ENCODE data around the gene PHLPP1.
"Not testable (repeated sequence)": the region's sequence is repeated elsewhere in the genome, so short reads cannot be mapped to it uniquely, and the experiment has no call there.

Gene PHLPP1

GRCh38 chr18:62894681-62895390 is 179.5 kb downstream of the PHLPP1 start:
- Mint-ChIP-seq H3K9me3 (no peaks in the 10 kb centered on the region), H3K4me3 (no peak overlapping the region), H3K4me1 (ENCODE audit: low read depth) (peaks cover 5% of the 10 kb centered on the region), H3K36me3 (ENCODE audit: low read depth) (peaks cover 11% of the 10 kb centered on the region), H3K27me3 (ENCODE audit: low read depth) (no peaks in the 10 kb centered on the region), H3K27ac (no peak overlapping the region)

GRCh38 chr18:62897153-62897552 is 181.8 kb downstream of the PHLPP1 start:
- H3K27me3 Mint-ChIP-seq (ENCODE audit: low read depth), result no peaks in the 10 kb centered on the region
- H3K36me3 Mint-ChIP-seq (ENCODE audit: low read depth), result peaks cover 11% of the 10 kb centered on the region
- H3K27ac Mint-ChIP-seq, result no peak overlapping the region
- peaks cover 5% of the 10 kb centered on the region for H3K4me1 Mint-ChIP-seq (ENCODE audit: low read depth)
- H3K9me3 Mint-ChIP-seq, result no peaks in the 10 kb centered on the region
- H3K4me3 Mint-ChIP-seq, result no peak overlapping the region

- Mint-ChIP-seq H3K4me1 (ENCODE audit: low read depth) (peaks cover 5% of the 10 kb centered on the region), H3K36me3 (ENCODE audit: low read depth) (peaks cover 15% of the 10 kb centered on the region), H3K27ac (peak overlapping the region; percentile 34), H3K9me3 (no peaks in the 10 kb centered on the region), H3K27me3 (ENCODE audit: low read depth) (no peaks in the 10 kb centered on the region), H3K4me3 (no peak overlapping the region)
Measured at GRCh38 chr18:62898359-62898758, 183.0 kb downstream of the PHLPP1 start.

GRCh38 chr18:62899534-62899933 is 184.2 kb downstream of the PHLPP1 start:
- Mint-ChIP-seq H3K27me3 (ENCODE audit: low read depth) (no peaks in the 10 kb centered on the region), H3K9me3 (no peaks in the 10 kb centered on the region), H3K27ac (no peak overlapping the region), H3K4me1 (ENCODE audit: low read depth) (peaks cover 5% of the 10 kb centered on the region), H3K36me3 (ENCODE audit: low read depth) (peaks cover 15% of the 10 kb centered on the region), H3K4me3 (no peak overlapping the region)

GRCh38 chr18:62900132-62900883 is 185.0 kb downstream of the PHLPP1 start:
- Mint-ChIP-seq H3K27me3 (ENCODE audit: low read depth) (no peaks in the 10 kb centered on the region), H3K36me3 (ENCODE audit: low read depth) (peaks cover 15% of the 10 kb centered on the region), H3K4me1 (ENCODE audit: low read depth) (peaks cover 5% of the 10 kb centered on the region)

GRCh38 chr18:62902776-62903175 is 187.4 kb downstream of the PHLPP1 start:
- no peak overlapping the region for H3K4me3 Mint-ChIP-seq
- peaks cover 8% of the 10 kb centered on the region for H3K36me3 Mint-ChIP-seq (ENCODE audit: low read depth)
- H3K27me3 Mint-ChIP-seq (ENCODE audit: low read depth), result no peaks in the 10 kb centered on the region
- no peaks in the 10 kb centered on the region for H3K9me3 Mint-ChIP-seq
- peaks cover 5% of the 10 kb centered on the region for H3K4me1 Mint-ChIP-seq (ENCODE audit: low read depth)
- no peak overlapping the region for H3K27ac Mint-ChIP-seq

More at GRCh38 chr18:62900132-62900883, 185.0 kb downstream of the PHLPP1 start:
- no peak overlapping the region for H3K27ac Mint-ChIP-seq
- H3K4me3 Mint-ChIP-seq, result no peak overlapping the region
- no peaks in the 10 kb centered on the region for H3K9me3 Mint-ChIP-seq

GRCh38 chr18:62904396-62905285 is 189.3 kb downstream of the PHLPP1 start:
- Mint-ChIP-seq H3K36me3 (ENCODE audit: low read depth) (peaks cover 4% of the 10 kb centered on the region), H3K27me3 (ENCODE audit: low read depth) (no peaks in the 10 kb centered on the region), H3K4me1 (ENCODE audit: low read depth) (no peaks in the 10 kb centered on the region), H3K27ac (no peak overlapping the region), H3K4me3 (no peak overlapping the region), H3K9me3 (no peaks in the 10 kb centered on the region)

GRCh38 chr18:62912885-62913284 is 197.5 kb downstream of the PHLPP1 start:
- peaks cover 8% of the 10 kb centered on the region for H3K36me3 Mint-ChIP-seq (ENCODE audit: low read depth)
- H3K27ac Mint-ChIP-seq, result no peak overlapping the region
- no peaks in the 10 kb centered on the region for H3K27me3 Mint-ChIP-seq (ENCODE audit: low read depth)
- peaks cover 4% of the 10 kb centered on the region for H3K9me3 Mint-ChIP-seq
- no peaks in the 10 kb centered on the region for H3K4me1 Mint-ChIP-seq (ENCODE audit: low read depth)
- no peak overlapping the region for H3K4me3 Mint-ChIP-seq

- H3K4me1 Mint-ChIP-seq (ENCODE audit: low read depth); H3K4me3 Mint-ChIP-seq; H3K27ac Mint-ChIP-seq: not testable (repeated sequence)
Measured at GRCh38 chr18:62913824-62914223, 198.5 kb downstream of the PHLPP1 start.

GRCh38 chr18:62914871-62915392 is 199.6 kb downstream of the PHLPP1 start:
- Mint-ChIP-seq H3K36me3 (ENCODE audit: low read depth) (peaks cover 8% of the 10 kb centered on the region), H3K27me3 (ENCODE audit: low read depth) (no peaks in the 10 kb centered on the region), H3K4me3 (no peak overlapping the region), H3K27ac (no peak overlapping the region), H3K4me1 (ENCODE audit: low read depth) (no peaks in the 10 kb centered on the region), H3K9me3 (peaks cover 4% of the 10 kb centered on the region)

More at GRCh38 chr18:62913824-62914223, 198.5 kb downstream of the PHLPP1 start:
- not testable (repeated sequence) for H3K9me3 Mint-ChIP-seq; H3K36me3 Mint-ChIP-seq (ENCODE audit: low read depth); H3K27me3 Mint-ChIP-seq (ENCODE audit: low read depth)

GRCh38 chr18:62918361-62918760 is 203.0 kb downstream of the PHLPP1 start:
- Mint-ChIP-seq H3K27ac (no peak overlapping the region), H3K27me3 (ENCODE audit: low read depth) (no peaks in the 10 kb centered on the region), H3K4me3 (no peak overlapping the region), H3K4me1 (ENCODE audit: low read depth) (no peaks in the 10 kb centered on the region), H3K9me3 (no peaks in the 10 kb centered on the region), H3K36me3 (ENCODE audit: low read depth) (peaks cover 6% of the 10 kb centered on the region)

GRCh38 chr18:62919109-62919838 is 203.9 kb downstream of the PHLPP1 start:
- Mint-ChIP-seq H3K36me3 (ENCODE audit: low read depth) (peaks cover 6% of the 10 kb centered on the region), H3K27me3 (ENCODE audit: low read depth) (no peaks in the 10 kb centered on the region), H3K4me3 (no peak overlapping the region), H3K9me3 (no peaks in the 10 kb centered on the region), H3K27ac (no peak overlapping the region), H3K4me1 (ENCODE audit: low read depth) (no peaks in the 10 kb centered on the region)

- Mint-ChIP-seq H3K4me3 (no peak overlapping the region), H3K27ac (no peak overlapping the region), H3K27me3 (ENCODE audit: low read depth) (peaks cover 2% of the 10 kb centered on the region), H3K36me3 (ENCODE audit: low read depth) (no peaks in the 10 kb centered on the region), H3K9me3 (no peaks in the 10 kb centered on the region), H3K4me1 (ENCODE audit: low read depth) (no peaks in the 10 kb centered on the region)
Measured at GRCh38 chr18:62925031-62925688, 209.8 kb downstream of the PHLPP1 start.

Measured in T-helper 1 cell treated with Interleukin-12 subunit alpha and Interleukin-12 subunit beta and Interleukin-4 antibody, amounts not matched to agents 30 μg/mL and 1 μg/mL, for 36 hours (primary cell).